K562 (cell line): ENCODE measurements around the gene FAM117A. TPM values are rescaled to one million over a fixed set of nuclear protein-coding genes. Genes with fewer than 3 reads are reported as not detected.

Experiments used
- CHD2 ChIP-seq: IDR thresholded peaks from 2 replicates; pipeline ENCODE4 v1.6.1; 2011; ENCODE audit warnings: low read depth, low read length
- KLF10 ChIP-seq: fragments of 250-450 bp; sonication (Bioruptor Pico); IDR thresholded peaks from 2 replicates; pipeline ENCODE4 v1.6.1; 2021; ENCODE audit warnings: matching md5 sums
- NR2C1 ChIP-seq, 2 experiments: fragments of 450-650 bp; IDR thresholded peaks; 2 replicates each; pipeline ENCODE4 v1.6.1; 2017; ENCODE audit warnings: mild to moderate bottlenecking in 2 of 2, antibody characterized with exemption in 1 of 2, inconsistent platforms in 1 of 2, missing compliant biosample characterization in 1 of 2, missing genetic modification characterization in 1 of 2
- PCBP2 ChIP-seq: fragments of 200-400 bp; formaldehyde crosslinking; IDR thresholded peaks from 2 replicates; pipeline ENCODE4 v1.6.1; 2018; ENCODE audit warnings: low read length, low read depth, mild to moderate bottlenecking, moderate library complexity; ENCODE audit not compliant: poor library complexity, severe bottlenecking
- RREB1 ChIP-seq: fragments of 250-450 bp; sonication (Bioruptor Pico); IDR thresholded peaks from 2 replicates; pipeline ENCODE4 v1.4.0; 2020
- SNAPC5 ChIP-seq: fragments of 250-450 bp; sonication (Bioruptor Pico); IDR thresholded peaks from 2 replicates; pipeline ENCODE4 v1.8.0; 2021; ENCODE audit warnings: moderate library complexity, mild to moderate bottlenecking, inconsistent platforms
- ZFP1 ChIP-seq: fragments of 450-650 bp; formaldehyde crosslinking; IDR thresholded peaks from 2 replicates; pipeline ENCODE4 v1.4.0; 2020; ENCODE audit warnings: mild to moderate bottlenecking, mixed read lengths
- ZNF165 ChIP-seq: fragments of 250-450 bp; sonication (Bioruptor Pico); IDR thresholded peaks from 2 replicates; pipeline ENCODE4 v1.4.0; 2020; ENCODE audit warnings: borderline replicate concordance
- polyA plus RNA-seq, 8 experiments: library from polyadenylated mRNA; depleted of rRNA in 4 of 8; stranded (reverse) in 5 of 8; unstranded in 3 of 8; fragments of >200 nt; fragmentation: Nextera tagmentation in 2 of 8; fragmentation: Illumina TruSeq in 1 of 8; extraction: Ambion mirVana in 2 of 8; extraction: Trizol in 1 of 8; gene quantifications; 2 replicates each; pipeline versions ENCODE4 v1.2.1 to v1.2.3, GENCODE V29; 2011 to 2014; ENCODE audit warnings: inconsistent platforms in 1 of 8, missing spikeins in 1 of 8
- total RNA-seq, 7 experiments: library from RNA; depleted of rRNA in 6 of 7; stranded (reverse); fragments of >200 nt in 6 of 7; fragmentation: Illumina TruSeq in 2 of 7; extraction: Trizol in 2 of 7; gene quantifications; 2 replicates each; pipeline versions ENCODE4 v1.2.1 to v1.2.3, GENCODE V29; 2011 to 2021; ENCODE audit warnings: low replicate concordance in 1 of 7
- TF ChIP-seq, protein P1 (sequence below), 2 experiments: fragments of 150-350 bp in 1 of 2; IDR thresholded peaks; 2 replicates each; pipeline ENCODE4 v1.6.1; 2012 to 2016; ENCODE audit warnings: low read depth in 2 of 2, low read length in 2 of 2, mild to moderate bottlenecking in 1 of 2, moderate library complexity in 1 of 2
- TF ChIP-seq, protein P2 (sequence below): sonication (generic); formaldehyde crosslinking; IDR thresholded peaks from 2 replicates; pipeline ENCODE4 v1.8.0; 2023; ENCODE audit warnings: missing genetic modification reagents, mild to moderate bottlenecking, borderline replicate concordance

Gene FAM117A
- total and polyA plus RNA-seq, 9 of the 15 experiments (the other 6 are each of a cell fraction or from before 2014, with no cell fraction given), result 3.1 to 79.7 (median 36.6) TPM

DNA sequence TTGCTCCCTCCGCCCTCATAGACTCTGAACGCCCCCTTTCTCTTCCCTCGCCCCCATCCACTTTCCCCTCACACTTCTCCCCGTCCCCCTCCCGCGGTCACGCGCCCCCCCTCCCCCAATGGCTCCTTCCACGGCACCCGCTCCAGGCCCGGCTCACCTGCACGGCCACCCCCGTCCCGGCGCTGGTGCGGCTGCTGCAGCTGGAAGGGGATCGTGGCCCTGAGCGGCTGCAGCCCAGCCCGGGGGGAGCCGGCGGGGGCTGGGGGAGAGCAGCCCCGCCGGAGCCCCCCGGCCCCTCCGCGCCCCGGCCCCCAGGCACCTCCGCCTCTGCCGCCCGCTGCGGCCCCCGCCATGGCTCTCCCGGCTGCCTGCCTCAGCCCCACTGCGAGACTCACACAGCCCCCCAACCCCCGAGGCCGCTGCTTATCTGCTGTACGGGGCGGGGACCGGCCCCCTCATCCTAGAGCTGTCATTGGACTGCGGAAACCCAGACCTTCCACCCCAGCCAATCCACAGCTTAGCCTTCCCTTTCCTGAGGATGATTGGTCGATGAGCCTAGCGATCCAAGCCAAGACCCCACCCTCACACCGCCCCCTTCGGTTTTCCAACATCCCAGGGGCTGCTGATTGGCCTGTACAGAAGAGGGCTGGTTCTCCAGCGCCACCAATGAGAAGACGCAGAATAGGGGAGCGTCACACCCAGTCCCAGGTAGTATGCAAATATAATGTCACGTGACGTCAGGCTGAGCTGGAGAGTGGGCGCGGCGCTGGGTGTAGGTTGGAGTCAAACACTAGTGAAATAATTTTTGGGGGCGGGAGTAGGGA lies at the start of gene FAM117A (continued):
- TF ChIP-seq, protein P1, sequence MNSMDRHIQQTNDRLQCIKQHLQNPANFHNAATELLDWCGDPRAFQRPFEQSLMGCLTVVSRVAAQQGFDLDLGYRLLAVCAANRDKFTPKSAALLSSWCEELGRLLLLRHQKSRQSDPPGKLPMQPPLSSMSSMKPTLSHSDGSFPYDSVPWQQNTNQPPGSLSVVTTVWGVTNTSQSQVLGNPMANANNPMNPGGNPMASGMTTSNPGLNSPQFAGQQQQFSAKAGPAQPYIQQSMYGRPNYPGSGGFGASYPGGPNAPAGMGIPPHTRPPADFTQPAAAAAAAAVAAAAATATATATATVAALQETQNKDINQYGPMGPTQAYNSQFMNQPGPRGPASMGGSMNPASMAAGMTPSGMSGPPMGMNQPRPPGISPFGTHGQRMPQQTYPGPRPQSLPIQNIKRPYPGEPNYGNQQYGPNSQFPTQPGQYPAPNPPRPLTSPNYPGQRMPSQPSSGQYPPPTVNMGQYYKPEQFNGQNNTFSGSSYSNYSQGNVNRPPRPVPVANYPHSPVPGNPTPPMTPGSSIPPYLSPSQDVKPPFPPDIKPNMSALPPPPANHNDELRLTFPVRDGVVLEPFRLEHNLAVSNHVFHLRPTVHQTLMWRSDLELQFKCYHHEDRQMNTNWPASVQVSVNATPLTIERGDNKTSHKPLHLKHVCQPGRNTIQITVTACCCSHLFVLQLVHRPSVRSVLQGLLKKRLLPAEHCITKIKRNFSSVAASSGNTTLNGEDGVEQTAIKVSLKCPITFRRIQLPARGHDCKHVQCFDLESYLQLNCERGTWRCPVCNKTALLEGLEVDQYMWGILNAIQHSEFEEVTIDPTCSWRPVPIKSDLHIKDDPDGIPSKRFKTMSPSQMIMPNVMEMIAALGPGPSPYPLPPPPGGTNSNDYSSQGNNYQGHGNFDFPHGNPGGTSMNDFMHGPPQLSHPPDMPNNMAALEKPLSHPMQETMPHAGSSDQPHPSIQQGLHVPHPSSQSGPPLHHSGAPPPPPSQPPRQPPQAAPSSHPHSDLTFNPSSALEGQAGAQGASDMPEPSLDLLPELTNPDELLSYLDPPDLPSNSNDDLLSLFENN (IDR thresholded peaks at IDR 0.05; ENCODE audit: low read depth in 2 of 2, low read length in 2 of 2), result peak in 1 of 2 experiments; percentile 12; a peak in 1 of 4 replicates
- TF ChIP-seq RREB1 (CRISPR knock-in tag) (no peak), PCBP2 (no peak), ZFP1 (no peak), CHD2 (peak; percentile 84), NR2C1 (IDR thresholded peaks at IDR 0.05) (peak; percentile 74; the same call in 1 of the 2 replicates), NR2C1 (tag; IDR thresholded peaks at IDR 0.05) (no peak), KLF10 (no peak), SNAPC5 (CRISPR knock-in tag) (no peak), ZNF165 (CRISPR knock-in tag) (no peak)
- TF ChIP-seq, protein P2, sequence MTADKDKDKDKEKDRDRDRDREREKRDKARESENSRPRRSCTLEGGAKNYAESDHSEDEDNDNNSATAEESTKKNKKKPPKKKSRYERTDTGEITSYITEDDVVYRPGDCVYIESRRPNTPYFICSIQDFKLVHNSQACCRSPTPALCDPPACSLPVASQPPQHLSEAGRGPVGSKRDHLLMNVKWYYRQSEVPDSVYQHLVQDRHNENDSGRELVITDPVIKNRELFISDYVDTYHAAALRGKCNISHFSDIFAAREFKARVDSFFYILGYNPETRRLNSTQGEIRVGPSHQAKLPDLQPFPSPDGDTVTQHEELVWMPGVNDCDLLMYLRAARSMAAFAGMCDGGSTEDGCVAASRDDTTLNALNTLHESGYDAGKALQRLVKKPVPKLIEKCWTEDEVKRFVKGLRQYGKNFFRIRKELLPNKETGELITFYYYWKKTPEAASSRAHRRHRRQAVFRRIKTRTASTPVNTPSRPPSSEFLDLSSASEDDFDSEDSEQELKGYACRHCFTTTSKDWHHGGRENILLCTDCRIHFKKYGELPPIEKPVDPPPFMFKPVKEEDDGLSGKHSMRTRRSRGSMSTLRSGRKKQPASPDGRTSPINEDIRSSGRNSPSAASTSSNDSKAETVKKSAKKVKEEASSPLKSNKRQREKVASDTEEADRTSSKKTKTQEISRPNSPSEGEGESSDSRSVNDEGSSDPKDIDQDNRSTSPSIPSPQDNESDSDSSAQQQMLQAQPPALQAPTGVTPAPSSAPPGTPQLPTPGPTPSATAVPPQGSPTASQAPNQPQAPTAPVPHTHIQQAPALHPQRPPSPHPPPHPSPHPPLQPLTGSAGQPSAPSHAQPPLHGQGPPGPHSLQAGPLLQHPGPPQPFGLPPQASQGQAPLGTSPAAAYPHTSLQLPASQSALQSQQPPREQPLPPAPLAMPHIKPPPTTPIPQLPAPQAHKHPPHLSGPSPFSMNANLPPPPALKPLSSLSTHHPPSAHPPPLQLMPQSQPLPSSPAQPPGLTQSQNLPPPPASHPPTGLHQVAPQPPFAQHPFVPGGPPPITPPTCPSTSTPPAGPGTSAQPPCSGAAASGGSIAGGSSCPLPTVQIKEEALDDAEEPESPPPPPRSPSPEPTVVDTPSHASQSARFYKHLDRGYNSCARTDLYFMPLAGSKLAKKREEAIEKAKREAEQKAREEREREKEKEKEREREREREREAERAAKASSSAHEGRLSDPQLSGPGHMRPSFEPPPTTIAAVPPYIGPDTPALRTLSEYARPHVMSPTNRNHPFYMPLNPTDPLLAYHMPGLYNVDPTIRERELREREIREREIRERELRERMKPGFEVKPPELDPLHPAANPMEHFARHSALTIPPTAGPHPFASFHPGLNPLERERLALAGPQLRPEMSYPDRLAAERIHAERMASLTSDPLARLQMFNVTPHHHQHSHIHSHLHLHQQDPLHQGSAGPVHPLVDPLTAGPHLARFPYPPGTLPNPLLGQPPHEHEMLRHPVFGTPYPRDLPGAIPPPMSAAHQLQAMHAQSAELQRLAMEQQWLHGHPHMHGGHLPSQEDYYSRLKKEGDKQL (CRISPR knock-in tag), result no peak
